Liver (tissue), 9 donors: Measurements from ENCODE around the gene TMEM82. TPM values are rescaled to one million over a fixed set of nuclear protein-coding genes. Genes with fewer than 3 reads are reported as not detected.

Experiments
- DNase-seq: peaks from one replicate; pipeline ENCODE4 v3.0.0-alpha.2; 2017; ENCODE audit warnings: low spot score
- H3K27ac ChIP-seq, 2 donors: one replicate each; pipeline ENCODE4 v1.7.0; 2013; ENCODE audit warnings: inconsistent platforms in 2 of 2, low read length in 2 of 2, control low read depth in 1 of 2, low read depth in 1 of 2, mild to moderate bottlenecking in 1 of 2
- H3K27me3 ChIP-seq, 4 donors: one replicate each; pipeline versions ENCODE4 v1.6.1 to v1.7.0; 2013; ENCODE audit warnings: low read length in 3 of 4, inconsistent platforms in 1 of 4, mild to moderate bottlenecking in 1 of 4, moderate library complexity in 1 of 4; ENCODE audit not compliant: control insufficient read depth in 4 of 4, insufficient read depth in 4 of 4
- H3K36me3 ChIP-seq, 4 donors: one replicate each; pipeline versions ENCODE4 v1.6.1 to v1.7.0; 2013; ENCODE audit warnings: low read length in 3 of 4, mild to moderate bottlenecking in 3 of 4, low read depth in 1 of 4, moderate library complexity in 1 of 4; ENCODE audit not compliant: control insufficient read depth in 4 of 4, insufficient read depth in 3 of 4
- H3K4me1 ChIP-seq, 4 donors: one replicate each; pipeline versions ENCODE4 v1.6.1 to v1.7.0; 2013; ENCODE audit warnings: low read length in 3 of 4, mild to moderate bottlenecking in 3 of 4, moderate library complexity in 1 of 4; ENCODE audit not compliant: control insufficient read depth in 4 of 4, insufficient read depth in 4 of 4
- H3K4me3 ChIP-seq, 3 donors: one replicate each; pipeline versions ENCODE4 v1.6.1 to v1.7.0; 2013; ENCODE audit warnings: low read length in 3 of 3, control low read depth in 1 of 3, low read depth in 1 of 3, mild to moderate bottlenecking in 1 of 3
- H3K9ac ChIP-seq, 2 donors: one replicate each; pipeline ENCODE4 v1.7.0; 2013; ENCODE audit warnings: low read length in 2 of 2, mild to moderate bottlenecking in 2 of 2, moderate library complexity in 2 of 2, control low read depth in 1 of 2, low read depth in 1 of 2
- H3K9me3 ChIP-seq, 4 donors: one replicate each; pipeline versions ENCODE4 v1.6.1 to v1.7.0; 2013; ENCODE audit warnings: low read length in 3 of 4; ENCODE audit not compliant: control insufficient read depth in 4 of 4
- EGR1 ChIP-seq, 2 donors: IDR thresholded peaks; 2 replicates each; pipeline ENCODE4 v1.6.1; 2016 to 2018; ENCODE audit warnings: antibody characterized with exemption in 2 of 2, low read depth in 2 of 2
- FOXA1 ChIP-seq: IDR thresholded peaks from 2 replicates; pipeline ENCODE4 v1.6.1; 2016; ENCODE audit warnings: antibody characterized with exemption
- FOXA2 ChIP-seq: IDR thresholded peaks from 2 replicates; pipeline ENCODE4 v1.6.1; 2016; ENCODE audit warnings: antibody characterized with exemption
- GABPA ChIP-seq, 2 donors: IDR thresholded peaks in 1 of 2; conservative IDR thresholded peaks in 1 of 2; 2 replicates each; pipeline ENCODE4 v1.6.1; 2016; ENCODE audit warnings: antibody characterized with exemption in 2 of 2, mild to moderate bottlenecking in 1 of 2, moderate library complexity in 1 of 2
- HNF4A ChIP-seq, 2 donors: conservative IDR thresholded peaks; 2 replicates each; pipeline ENCODE4 v1.6.1; 2016; ENCODE audit warnings: antibody characterized with exemption in 2 of 2, mild to moderate bottlenecking in 2 of 2
- HNF4G ChIP-seq: IDR thresholded peaks from 2 replicates; pipeline ENCODE4 v1.6.1; 2016; ENCODE audit warnings: antibody characterized with exemption
- JUND ChIP-seq, 2 donors: IDR thresholded peaks; 2 replicates each; pipeline ENCODE4 v1.6.1; 2016; ENCODE audit warnings: antibody characterized with exemption in 2 of 2
- NR2F2 ChIP-seq: IDR thresholded peaks from 2 replicates; pipeline ENCODE4 v1.6.1; 2016; ENCODE audit warnings: antibody characterized with exemption
- RAD21 ChIP-seq, 2 donors: IDR thresholded peaks; 2 replicates each; pipeline ENCODE4 v1.6.1; 2016; ENCODE audit warnings: antibody characterized with exemption in 2 of 2, mild to moderate bottlenecking in 2 of 2
- RXRA ChIP-seq, 2 donors: IDR thresholded peaks; 2 replicates each; pipeline ENCODE4 v1.6.1; 2017 to 2018; ENCODE audit warnings: antibody characterized with exemption in 2 of 2, mild to moderate bottlenecking in 1 of 2
- SP1 ChIP-seq: IDR thresholded peaks from 2 replicates; pipeline ENCODE4 v1.6.1; 2018; ENCODE audit warnings: antibody characterized with exemption, mild to moderate bottlenecking
- TAF1 ChIP-seq: conservative IDR thresholded peaks from 2 replicates; pipeline ENCODE4 v1.6.1; 2016; ENCODE audit warnings: antibody characterized with exemption, mild to moderate bottlenecking
- YY1 ChIP-seq: IDR thresholded peaks from 2 replicates; pipeline ENCODE4 v1.6.1; 2016; ENCODE audit warnings: antibody characterized with exemption, mild to moderate bottlenecking
- WGBS: extraction: QIAGEN DNeasy Blood & Tissue Kit; methylation state at CpG from one replicate; pipeline ENCODE4 v1.1.7; 2013; 5-methylcytosine and 5-hydroxymethylcytosine counted together
- polyA plus RNA-seq, 2 donors: library from polyadenylated mRNA; stranded (reverse) in 1 of 2; unstranded in 1 of 2; fragments of 200-250 nt in 1 of 2; fragments of >200 nt in 1 of 2; fragmentation: Nextera tagmentation in 1 of 2; extraction: Ambion mirVana in 1 of 2; gene quantifications; one replicate each; pipeline versions ENCODE4 v1.2.1 to v1.2.3, GENCODE V29; 2013 to 2015
- total RNA-seq, 2 donors: library from RNA; depleted of rRNA; stranded (reverse); fragments of >200 nt; gene quantifications; one replicate each; pipeline ENCODE4 v1.2.3, GENCODE V29; 2014
- TF ChIP-seq, protein P1 (sequence below): fragments of 150-350 bp; IDR thresholded peaks from 2 replicates; pipeline ENCODE4 v1.5.1; 2017; ENCODE audit warnings: improper control_type of control experiment, low read depth, low read length; ENCODE audit not compliant: missing input control
- TF ChIP-seq, protein P2 (sequence below): IDR thresholded peaks from 2 replicates; pipeline ENCODE4 v1.6.1; 2016; ENCODE audit warnings: antibody characterized with exemption, mild to moderate bottlenecking
- TF ChIP-seq, protein P3 (sequence below): IDR thresholded peaks from 2 replicates; pipeline ENCODE4 v1.6.1; 2016; ENCODE audit warnings: antibody characterized with exemption
- TF ChIP-seq, protein P4 (sequence below): IDR thresholded peaks from 2 replicates; pipeline ENCODE4 v1.6.1; 2016; ENCODE audit warnings: antibody characterized with exemption
- TF ChIP-seq, protein P5 (sequence below): IDR thresholded peaks from 2 replicates; pipeline ENCODE4 v1.6.1; 2016; ENCODE audit warnings: antibody characterized with exemption
- donor health status: healthy.
- donor health status: healthy.
- donor health status: healthy.
- donor health status: healthy.
- donor health status: healthy.

TMEM82 gene
- total and polyA plus RNA-seq, 4 donors, result 5.6 to 26.3 (median 13.4) TPM

DNA sequence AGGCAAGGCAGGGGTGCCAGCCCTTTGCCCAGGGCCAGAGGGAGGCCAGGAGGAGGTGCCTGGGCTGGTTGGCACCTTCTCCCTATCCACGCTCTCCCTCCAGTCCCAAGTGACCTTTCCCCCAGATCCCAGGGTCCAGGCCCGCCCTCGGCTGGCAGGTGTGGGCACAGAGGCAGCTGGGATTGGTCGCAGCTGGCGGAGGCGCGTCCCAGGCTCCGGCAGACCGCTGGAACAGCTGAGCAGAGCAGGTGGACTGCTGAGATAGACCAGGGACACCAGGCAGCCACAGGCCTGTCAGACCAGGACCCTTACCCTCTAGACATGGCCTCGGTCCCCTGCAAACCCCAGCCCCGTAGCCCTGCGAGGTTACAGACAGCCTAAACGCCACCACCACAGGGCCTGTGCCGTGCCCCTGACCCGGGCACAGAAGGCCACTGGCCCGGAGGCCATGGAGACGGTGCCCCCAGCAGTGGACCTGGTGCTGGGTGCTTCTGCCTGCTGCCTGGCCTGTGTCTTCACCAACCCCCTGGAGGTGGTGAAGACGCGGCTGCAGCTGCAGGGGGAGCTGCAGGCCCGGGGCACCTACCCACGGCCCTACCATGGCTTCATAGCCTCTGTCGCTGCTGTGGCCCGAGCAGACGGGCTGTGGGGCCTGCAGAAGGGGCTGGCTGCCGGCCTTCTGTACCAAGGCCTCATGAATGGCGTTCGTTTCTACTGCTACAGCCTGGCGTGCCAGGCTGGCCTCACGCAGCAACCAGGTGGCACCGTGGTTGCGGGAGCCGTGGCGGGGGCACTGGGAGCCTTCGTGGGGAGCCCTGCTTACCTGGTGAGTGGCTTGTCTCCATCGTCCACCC, 6.0 kb upstream of the TMEM82 start, which contains the start of gene SLC25A34:
Gene SLC25A34, plus strand, starts transcription at position 221 of the 854 bp plus-strand sequence. Its CDS starts 228 bp downstream, at position 449.
- H3K36me3 ChIP-seq, result peaks cover 3 to 26% (median 9%) of the 10 kb centered on the region in 4 donors
- no peaks in the 10 kb centered on the region for H3K9me3 ChIP-seq
- TF ChIP-seq FOXA1, result peak; percentile 89
- TF ChIP-seq, protein P1, sequence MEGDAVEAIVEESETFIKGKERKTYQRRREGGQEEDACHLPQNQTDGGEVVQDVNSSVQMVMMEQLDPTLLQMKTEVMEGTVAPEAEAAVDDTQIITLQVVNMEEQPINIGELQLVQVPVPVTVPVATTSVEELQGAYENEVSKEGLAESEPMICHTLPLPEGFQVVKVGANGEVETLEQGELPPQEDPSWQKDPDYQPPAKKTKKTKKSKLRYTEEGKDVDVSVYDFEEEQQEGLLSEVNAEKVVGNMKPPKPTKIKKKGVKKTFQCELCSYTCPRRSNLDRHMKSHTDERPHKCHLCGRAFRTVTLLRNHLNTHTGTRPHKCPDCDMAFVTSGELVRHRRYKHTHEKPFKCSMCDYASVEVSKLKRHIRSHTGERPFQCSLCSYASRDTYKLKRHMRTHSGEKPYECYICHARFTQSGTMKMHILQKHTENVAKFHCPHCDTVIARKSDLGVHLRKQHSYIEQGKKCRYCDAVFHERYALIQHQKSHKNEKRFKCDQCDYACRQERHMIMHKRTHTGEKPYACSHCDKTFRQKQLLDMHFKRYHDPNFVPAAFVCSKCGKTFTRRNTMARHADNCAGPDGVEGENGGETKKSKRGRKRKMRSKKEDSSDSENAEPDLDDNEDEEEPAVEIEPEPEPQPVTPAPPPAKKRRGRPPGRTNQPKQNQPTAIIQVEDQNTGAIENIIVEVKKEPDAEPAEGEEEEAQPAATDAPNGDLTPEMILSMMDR, result no peak
- peak; percentile 95 to 97 for TF ChIP-seq RXRA (IDR thresholded peaks at IDR 0.05)
- TF ChIP-seq, protein P2, sequence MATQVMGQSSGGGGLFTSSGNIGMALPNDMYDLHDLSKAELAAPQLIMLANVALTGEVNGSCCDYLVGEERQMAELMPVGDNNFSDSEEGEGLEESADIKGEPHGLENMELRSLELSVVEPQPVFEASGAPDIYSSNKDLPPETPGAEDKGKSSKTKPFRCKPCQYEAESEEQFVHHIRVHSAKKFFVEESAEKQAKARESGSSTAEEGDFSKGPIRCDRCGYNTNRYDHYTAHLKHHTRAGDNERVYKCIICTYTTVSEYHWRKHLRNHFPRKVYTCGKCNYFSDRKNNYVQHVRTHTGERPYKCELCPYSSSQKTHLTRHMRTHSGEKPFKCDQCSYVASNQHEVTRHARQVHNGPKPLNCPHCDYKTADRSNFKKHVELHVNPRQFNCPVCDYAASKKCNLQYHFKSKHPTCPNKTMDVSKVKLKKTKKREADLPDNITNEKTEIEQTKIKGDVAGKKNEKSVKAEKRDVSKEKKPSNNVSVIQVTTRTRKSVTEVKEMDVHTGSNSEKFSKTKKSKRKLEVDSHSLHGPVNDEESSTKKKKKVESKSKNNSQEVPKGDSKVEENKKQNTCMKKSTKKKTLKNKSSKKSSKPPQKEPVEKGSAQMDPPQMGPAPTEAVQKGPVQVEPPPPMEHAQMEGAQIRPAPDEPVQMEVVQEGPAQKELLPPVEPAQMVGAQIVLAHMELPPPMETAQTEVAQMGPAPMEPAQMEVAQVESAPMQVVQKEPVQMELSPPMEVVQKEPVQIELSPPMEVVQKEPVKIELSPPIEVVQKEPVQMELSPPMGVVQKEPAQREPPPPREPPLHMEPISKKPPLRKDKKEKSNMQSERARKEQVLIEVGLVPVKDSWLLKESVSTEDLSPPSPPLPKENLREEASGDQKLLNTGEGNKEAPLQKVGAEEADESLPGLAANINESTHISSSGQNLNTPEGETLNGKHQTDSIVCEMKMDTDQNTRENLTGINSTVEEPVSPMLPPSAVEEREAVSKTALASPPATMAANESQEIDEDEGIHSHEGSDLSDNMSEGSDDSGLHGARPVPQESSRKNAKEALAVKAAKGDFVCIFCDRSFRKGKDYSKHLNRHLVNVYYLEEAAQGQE, result peak; percentile 46
- peak; percentile 87 to 98 for TF ChIP-seq HNF4A (conservative IDR thresholded peaks at IDR 0.05)
- TF ChIP-seq FOXA2, result peak; percentile 31
- TF ChIP-seq EGR1 (IDR thresholded peaks at IDR 0.05; ENCODE audit: low read depth in 2 of 2), result no peak
- TF ChIP-seq, protein P3, sequence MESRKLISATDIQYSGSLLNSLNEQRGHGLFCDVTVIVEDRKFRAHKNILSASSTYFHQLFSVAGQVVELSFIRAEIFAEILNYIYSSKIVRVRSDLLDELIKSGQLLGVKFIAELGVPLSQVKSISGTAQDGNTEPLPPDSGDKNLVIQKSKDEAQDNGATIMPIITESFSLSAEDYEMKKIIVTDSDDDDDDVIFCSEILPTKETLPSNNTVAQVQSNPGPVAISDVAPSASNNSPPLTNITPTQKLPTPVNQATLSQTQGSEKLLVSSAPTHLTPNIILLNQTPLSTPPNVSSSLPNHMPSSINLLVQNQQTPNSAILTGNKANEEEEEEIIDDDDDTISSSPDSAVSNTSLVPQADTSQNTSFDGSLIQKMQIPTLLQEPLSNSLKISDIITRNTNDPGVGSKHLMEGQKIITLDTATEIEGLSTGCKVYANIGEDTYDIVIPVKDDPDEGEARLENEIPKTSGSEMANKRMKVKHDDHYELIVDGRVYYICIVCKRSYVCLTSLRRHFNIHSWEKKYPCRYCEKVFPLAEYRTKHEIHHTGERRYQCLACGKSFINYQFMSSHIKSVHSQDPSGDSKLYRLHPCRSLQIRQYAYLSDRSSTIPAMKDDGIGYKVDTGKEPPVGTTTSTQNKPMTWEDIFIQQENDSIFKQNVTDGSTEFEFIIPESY, result no peak
- peak; percentile 20 for TF ChIP-seq NR2F2
- TF ChIP-seq RAD21 (IDR thresholded peaks at IDR 0.05), result peak in 1 of 2 donors; percentile 43
- TF ChIP-seq, protein P4, sequence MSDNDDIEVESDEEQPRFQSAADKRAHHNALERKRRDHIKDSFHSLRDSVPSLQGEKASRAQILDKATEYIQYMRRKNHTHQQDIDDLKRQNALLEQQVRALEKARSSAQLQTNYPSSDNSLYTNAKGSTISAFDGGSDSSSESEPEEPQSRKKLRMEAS, result no peak
- TF ChIP-seq, protein P5, sequence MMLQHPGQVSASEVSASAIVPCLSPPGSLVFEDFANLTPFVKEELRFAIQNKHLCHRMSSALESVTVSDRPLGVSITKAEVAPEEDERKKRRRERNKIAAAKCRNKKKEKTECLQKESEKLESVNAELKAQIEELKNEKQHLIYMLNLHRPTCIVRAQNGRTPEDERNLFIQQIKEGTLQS, result no peak
- TF ChIP-seq YY1, result peak; percentile 46
- TF ChIP-seq GABPA (IDR thresholded peaks at IDR 0.05 in 1 of 2, conservative IDR thresholded peaks at IDR 0.05 in 1 of 2), result no peak
- peak; percentile 79 for TF ChIP-seq HNF4G
- TF ChIP-seq JUND (IDR thresholded peaks at IDR 0.05), result no peak
- TF ChIP-seq TAF1, result no peak
- TF ChIP-seq SP1, result peak; percentile 98
- H3K4me1 ChIP-seq, result peaks cover 17 to 39% (median 28%) of the 10 kb centered on the region in 4 donors
- peak; percentile 68 for DNase-seq
- H3K9ac ChIP-seq, result no peak within 1 kb of the TSS
- no peaks in the 10 kb centered on the region for H3K27me3 ChIP-seq
- peak within 1 kb of the TSS; percentile 5 to 54 (median 47) for H3K4me3 ChIP-seq
- peak within 1 kb of the TSS; percentile 48 to 65 for H3K27ac ChIP-seq
- WGBS, result 26% methylated on average over 35 of the region's 35 CpGs
